HFFc6 (cell line): ENCODE data around the gene ADK. TPM values are rescaled to one million over a fixed set of nuclear protein-coding genes. Genes with fewer than 3 reads are reported as not detected.

Experiments
- DNase-seq: peaks from one replicate; pipeline ENCODE4 v3.0.0-alpha.2; 2018
- H3K27ac Mint-ChIP-seq: 2 replicates; pipeline ENCODE4 v1.8.0; 2020; ENCODE audit warnings: mild to moderate bottlenecking, mixed read lengths
- H3K27me3 Mint-ChIP-seq: 2 replicates; pipeline ENCODE4 v1.8.0; 2021; ENCODE audit warnings: mild to moderate bottlenecking, moderate library complexity, mixed read lengths; ENCODE audit not compliant: insufficient read depth
- H3K36me3 Mint-ChIP-seq: 2 replicates; pipeline ENCODE4 v1.8.0; 2021; ENCODE audit warnings: low read depth, mixed read lengths
- H3K4me1 Mint-ChIP-seq: 2 replicates; pipeline ENCODE4 v1.8.0; 2020; ENCODE audit warnings: low read depth, mixed read lengths
- H3K4me3 Mint-ChIP-seq: 2 replicates; pipeline ENCODE4 v1.8.0; 2020; ENCODE audit warnings: mild to moderate bottlenecking, moderate library complexity, mixed read lengths
- H3K9me3 Mint-ChIP-seq: 2 replicates; pipeline ENCODE4 v1.8.0; 2020; ENCODE audit warnings: mild to moderate bottlenecking, mixed read lengths
- CTCF ChIP-seq: fragments of 200-600 bp; sonication (generic); IDR thresholded peaks from 2 replicates; pipeline ENCODE4 v1.5.0; 2021; ENCODE audit warnings: antibody characterized with exemption, mild to moderate bottlenecking
- total RNA-seq, 6 experiments: library from RNA; stranded (reverse); fragmentation: NEBNext Ultra II Directional; extraction: Animal tissue kit (Norgen Biotek cat#: 25700); gene quantifications; 2 replicates in 1 of 6; 3 replicates in 5 of 6; pipeline ENCODE4 v1.2.3, GENCODE V29; 2021

Gene ADK
- total RNA-seq, 6 experiments from 2014 or later: 74.1 to 97.6 (median 86.0) TPM

- H3K4me1 Mint-ChIP-seq: peaks cover 6% of the 10 kb centered on the region; the same call in 1 of the 2 replicates
- DNase-seq: no peak
- H3K4me3 Mint-ChIP-seq: no peak overlapping the region
- H3K9me3 Mint-ChIP-seq: no peaks in the 10 kb centered on the region
- no peak overlapping the region for H3K27ac Mint-ChIP-seq
- TF ChIP-seq CTCF: no peak
- H3K36me3 Mint-ChIP-seq: 0 out of 2 replicates have a peak, but pooled peaks cover under 1% of the 10 kb centered on the region
- no peaks in the 10 kb centered on the region; the same call in 1 of the 2 replicates for H3K27me3 Mint-ChIP-seq
These were observed 231.6 kb downstream of the ADK start for GRCh38 chr10:74382663-74383062.

GRCh38 chr10:74383642-74384041 lies 232.6 kb downstream of the ADK start:
- Mint-ChIP-seq H3K36me3 (no peaks in the 10 kb centered on the region), H3K4me1 (0 out of 2 replicates have a peak, but pooled peaks cover 5% of the 10 kb centered on the region), H3K27me3 (no peaks in the 10 kb centered on the region; the same call in 1 of the 2 replicates), H3K27ac (no peak overlapping the region), H3K4me3 (no peak overlapping the region), H3K9me3 (no peaks in the 10 kb centered on the region)
- DNase-seq: no peak
- no peak for TF ChIP-seq CTCF

- Mint-ChIP-seq H3K4me1 (0 out of 2 replicates have a peak, but pooled peaks cover 5% of the 10 kb centered on the region), H3K27me3 (no peaks in the 10 kb centered on the region; the same call in 1 of the 2 replicates), H3K27ac (no peak overlapping the region), H3K9me3 (no peaks in the 10 kb centered on the region), H3K36me3 (no peaks in the 10 kb centered on the region), H3K4me3 (no peak overlapping the region)
- no peak for DNase-seq
- TF ChIP-seq CTCF: no peak
These were observed 233.7 kb downstream of the ADK start for GRCh38 chr10:74384615-74385183.

GRCh38 chr10:74388801-74389200 lies 237.8 kb downstream of the ADK start:
- TF ChIP-seq CTCF: no peak
- Mint-ChIP-seq H3K4me1 (peaks cover 3% of the 10 kb centered on the region), H3K27ac (no peak overlapping the region), H3K9me3 (no peaks in the 10 kb centered on the region), H3K36me3 (no peaks in the 10 kb centered on the region), H3K4me3 (no peak overlapping the region), H3K27me3 (no peaks in the 10 kb centered on the region; the same call in 1 of the 2 replicates)
- no peak for DNase-seq

- no peak overlapping the region for H3K27ac Mint-ChIP-seq
- no peaks in the 10 kb centered on the region for H3K9me3 Mint-ChIP-seq
- H3K36me3 Mint-ChIP-seq: no peaks in the 10 kb centered on the region
- H3K4me3 Mint-ChIP-seq: no peak overlapping the region
- TF ChIP-seq CTCF: no peak
- no peaks in the 10 kb centered on the region; the same call in 1 of the 2 replicates for H3K27me3 Mint-ChIP-seq
- DNase-seq: no peak
- H3K4me1 Mint-ChIP-seq: peaks cover 17% of the 10 kb centered on the region
These were observed 240.8 kb downstream of the ADK start for GRCh38 chr10:74391786-74392185.
